ENCODE results near the gene SLC6A7.

GRCh38 chr5:150245111-150245789, 55.4 kb downstream of the SLC6A7 start:
- TF ChIP-seq CTCF (conservative IDR thresholded peaks at IDR 0.05; ENCODE audit: low read length), result no peak
- no peak for TF ChIP-seq EZH2phosphoT487 (IDR thresholded peaks at IDR 0.05; ENCODE audit: borderline replicate concordance)

Measured in Loucy (cell line).